Trophoblast cell (in vitro differentiated cells and primary cell): ENCODE measurements around the gene PLCL1.

Experiments
- DNase-seq, 2 donors: peaks; one replicate each; pipeline ENCODE4 v3.0.0-alpha.2; 2016
- H2AFZ ChIP-seq: 2 replicates; pipeline ENCODE4 v1.6.1; 2013; ENCODE audit warnings: low read length, moderate library complexity, mild to moderate bottlenecking; ENCODE audit not compliant: insufficient read depth, poor library complexity
- H2AK5ac ChIP-seq: 2 replicates; pipeline ENCODE4 v1.6.1; 2013; ENCODE audit warnings: mild to moderate bottlenecking, low read length
- H2BK120ac ChIP-seq: 2 replicates; pipeline ENCODE4 v1.6.1; 2013; ENCODE audit warnings: low read length, mild to moderate bottlenecking, moderate library complexity; ENCODE audit not compliant: insufficient read depth, poor library complexity
- H2BK12ac ChIP-seq: 2 replicates; pipeline ENCODE4 v1.6.1; 2013; ENCODE audit warnings: mild to moderate bottlenecking, low read length, moderate library complexity
- H2BK5ac ChIP-seq: 2 replicates; pipeline ENCODE4 v1.6.1; 2013; ENCODE audit warnings: low read length, low read depth, moderate library complexity, mild to moderate bottlenecking; ENCODE audit not compliant: poor library complexity
- H3K14ac ChIP-seq: 2 replicates; pipeline ENCODE4 v1.6.1; 2013; ENCODE audit warnings: mild to moderate bottlenecking, low read length
- H3K18ac ChIP-seq: 2 replicates; pipeline ENCODE4 v1.6.1; 2013; ENCODE audit warnings: mild to moderate bottlenecking, low read length
- H3K23ac ChIP-seq: 2 replicates; pipeline ENCODE4 v1.6.1; 2013; ENCODE audit warnings: low read length
- H3K27ac ChIP-seq: 2 replicates; pipeline ENCODE4 v1.5.1; 2013; ENCODE audit warnings: low read depth, mild to moderate bottlenecking, inconsistent platforms, low read length, moderate library complexity
- H3K27me3 ChIP-seq: 2 replicates; pipeline ENCODE4 v1.6.1; 2013; ENCODE audit warnings: inconsistent platforms, mild to moderate bottlenecking, low read length, moderate library complexity; ENCODE audit not compliant: insufficient read depth
- H3K36me3 ChIP-seq, 2 experiments: 1 replicate in 1 of 2; 2 replicates in 1 of 2; pipeline ENCODE4 v1.6.1; 2013; ENCODE audit warnings: low read length in 2 of 2, mild to moderate bottlenecking in 2 of 2, moderate library complexity in 1 of 2; ENCODE audit not compliant: insufficient read depth in 2 of 2, control insufficient read depth in 1 of 2
- H3K4ac ChIP-seq: 2 replicates; pipeline ENCODE4 v1.6.1; 2013; ENCODE audit warnings: low read depth, mild to moderate bottlenecking, low read length, moderate library complexity
- H3K4me1 ChIP-seq, 2 experiments: 1 replicate in 1 of 2; 2 replicates in 1 of 2; pipeline ENCODE4 v1.6.1; 2013; ENCODE audit warnings: low read length in 2 of 2, mild to moderate bottlenecking in 2 of 2, moderate library complexity in 1 of 2; ENCODE audit not compliant: insufficient read depth in 2 of 2, control insufficient read depth in 1 of 2
- H3K4me2 ChIP-seq: 2 replicates; pipeline ENCODE4 v1.6.1; 2013; ENCODE audit warnings: inconsistent platforms, mild to moderate bottlenecking, low read length, moderate library complexity
- H3K4me3 ChIP-seq: 2 replicates; pipeline ENCODE4 v1.5.1; 2013; ENCODE audit warnings: mild to moderate bottlenecking, low read depth, low read length, inconsistent platforms
- H3K79me1 ChIP-seq: one replicate; pipeline ENCODE4 v1.6.1; 2013; ENCODE audit warnings: low read length
- H3K79me2 ChIP-seq: 2 replicates; pipeline ENCODE4 v1.6.1; 2013; ENCODE audit warnings: low read length, mild to moderate bottlenecking; ENCODE audit not compliant: control insufficient read depth, insufficient read depth, poor library complexity
- H3K9ac ChIP-seq: 2 replicates; pipeline ENCODE4 v1.6.1; 2013; ENCODE audit warnings: mild to moderate bottlenecking, low read length
- H3K9me3 ChIP-seq: 2 replicates; pipeline ENCODE4 v1.6.1; 2013; ENCODE audit warnings: low read depth, mild to moderate bottlenecking, control low read depth, inconsistent platforms, low read length; ENCODE audit not compliant: insufficient read depth
- H4K12ac ChIP-seq: 2 replicates; pipeline ENCODE4 v1.6.1; 2013; ENCODE audit warnings: low read depth, mild to moderate bottlenecking, low read length, moderate library complexity
- H4K8ac ChIP-seq: 2 replicates; pipeline ENCODE4 v1.6.1; 2013; ENCODE audit warnings: low read depth, mild to moderate bottlenecking, low read length, moderate library complexity
- H4K91ac ChIP-seq: one replicate; pipeline ENCODE4 v1.6.1; 2013; ENCODE audit warnings: low read depth, mild to moderate bottlenecking, low read length, moderate library complexity
- WGBS: extraction: QIAGEN DNeasy Blood & Tissue Kit; methylation state at CpG from one replicate; pipeline ENCODE4 v1.1.7; 2013; ENCODE audit warnings: missing lambda C conversion rate; ENCODE audit not compliant: insufficient read length, insufficient coverage; ENCODE audit errors: extremely low coverage; 5-methylcytosine and 5-hydroxymethylcytosine counted together

PLCL1 gene

GRCh38 chr2:197915548-197916265 is 111.3 kb downstream of the PLCL1 start:
- Histone ChIP-seq H2BK5ac (no peak overlapping the region), H3K4ac (no peak overlapping the region), H2AK5ac (no peak overlapping the region), H3K79me2 (no peaks in the 10 kb centered on the region), H3K4me2 (no peak overlapping the region), H3K18ac (no peak overlapping the region), H3K4me3 (no peak overlapping the region), H3K4me1 (no peaks in the 10 kb centered on the region), H3K9me3 (no peaks in the 10 kb centered on the region), H3K23ac (no peak overlapping the region), H3K27me3 (no peaks in the 10 kb centered on the region), H4K91ac (no peak overlapping the region), H2AFZ (no peak overlapping the region), H4K12ac (no peak overlapping the region), H2BK120ac (no peak overlapping the region), H3K14ac (no peak overlapping the region), H3K79me1 (no peaks in the 10 kb centered on the region), H3K27ac (no peak overlapping the region), H2BK12ac (no peak overlapping the region), H4K8ac (no peak overlapping the region), H3K36me3 (no peaks in the 10 kb centered on the region), H3K9ac (no peak overlapping the region)
- peak; percentile 24 to 77 for DNase-seq
- WGBS = no CpG with 5 or more reads among the region's 3 CpGs

GRCh38 chr2:197919487-197919886 is 115.1 kb downstream of the PLCL1 start:
- H3K23ac ChIP-seq = no peak overlapping the region
- no peak overlapping the region for H3K4ac ChIP-seq
- H3K9ac ChIP-seq = no peak overlapping the region
- no peak overlapping the region for H4K8ac ChIP-seq
- no peaks in the 10 kb centered on the region for H3K36me3 ChIP-seq
- H3K4me1 ChIP-seq = no peaks in the 10 kb centered on the region
- H2AK5ac ChIP-seq = no peak overlapping the region
- H2AFZ ChIP-seq = no peak overlapping the region
- no peak overlapping the region for H4K12ac ChIP-seq
- H3K18ac ChIP-seq = no peak overlapping the region
- no peak overlapping the region for H3K14ac ChIP-seq
- H3K9me3 ChIP-seq = no peaks in the 10 kb centered on the region
- no peaks in the 10 kb centered on the region for H3K27me3 ChIP-seq
- no peak overlapping the region for H4K91ac ChIP-seq
- H3K79me1 ChIP-seq = no peaks in the 10 kb centered on the region
- no peak overlapping the region for H3K4me2 ChIP-seq
- no peak overlapping the region for H2BK120ac ChIP-seq
- no peak overlapping the region for H2BK12ac ChIP-seq
- DNase-seq = no peak
- no peak overlapping the region for H2BK5ac ChIP-seq
- no peak overlapping the region for H3K27ac ChIP-seq
- no peak overlapping the region for H3K4me3 ChIP-seq
- no peaks in the 10 kb centered on the region for H3K79me2 ChIP-seq

GRCh38 chr2:197920088-197920487 is 115.7 kb downstream of the PLCL1 start:
- no peak overlapping the region for H2BK12ac ChIP-seq
- no peaks in the 10 kb centered on the region for H3K79me1 ChIP-seq
- DNase-seq = no peak
- no peak overlapping the region for H3K27ac ChIP-seq
- no peaks in the 10 kb centered on the region for H3K4me1 ChIP-seq
- no peak overlapping the region for H4K12ac ChIP-seq
- no peaks in the 10 kb centered on the region for H3K27me3 ChIP-seq
- H4K8ac ChIP-seq = no peak overlapping the region
- no CpG with 5 or more reads among the region's 1 CpG for WGBS
- no peak overlapping the region for H2BK5ac ChIP-seq
- no peaks in the 10 kb centered on the region for H3K79me2 ChIP-seq
- H4K91ac ChIP-seq = no peak overlapping the region
- H2AFZ ChIP-seq = no peak overlapping the region
- no peak overlapping the region for H3K4ac ChIP-seq
- no peaks in the 10 kb centered on the region for H3K9me3 ChIP-seq
- no peak overlapping the region for H3K14ac ChIP-seq
- no peak overlapping the region for H3K4me2 ChIP-seq
- no peak overlapping the region for H3K18ac ChIP-seq
- H2BK120ac ChIP-seq = no peak overlapping the region
- no peak overlapping the region for H3K23ac ChIP-seq
- no peak overlapping the region for H3K9ac ChIP-seq
- no peak overlapping the region for H3K4me3 ChIP-seq
- no peaks in the 10 kb centered on the region for H3K36me3 ChIP-seq
- H2AK5ac ChIP-seq = no peak overlapping the region

- no peak overlapping the region for H3K23ac ChIP-seq
- H3K27ac ChIP-seq = no peak overlapping the region
- WGBS = no CpG with 5 or more reads among the region's 5 CpGs
- H4K8ac ChIP-seq = no peak overlapping the region
- no peaks in the 10 kb centered on the region for H3K4me1 ChIP-seq
- no peak overlapping the region for H3K4me2 ChIP-seq
- no peaks in the 10 kb centered on the region for H3K27me3 ChIP-seq
- no peak overlapping the region for H3K18ac ChIP-seq
- no peak overlapping the region for H3K14ac ChIP-seq
- H3K36me3 ChIP-seq = no peaks in the 10 kb centered on the region
- no peak overlapping the region for H2BK12ac ChIP-seq
- no peak overlapping the region for H3K4me3 ChIP-seq
- no peak overlapping the region for H2BK5ac ChIP-seq
- no peak overlapping the region for H3K4ac ChIP-seq
- DNase-seq = no peak
- no peaks in the 10 kb centered on the region for H3K79me2 ChIP-seq
- no peak overlapping the region for H2AFZ ChIP-seq
- no peak overlapping the region for H4K91ac ChIP-seq
- H3K9me3 ChIP-seq = no peaks in the 10 kb centered on the region
- no peak overlapping the region for H2AK5ac ChIP-seq
- H4K12ac ChIP-seq = no peak overlapping the region
- H3K79me1 ChIP-seq = no peaks in the 10 kb centered on the region
- no peak overlapping the region for H2BK120ac ChIP-seq
- H3K9ac ChIP-seq = no peak overlapping the region
These were observed 116.3 kb downstream of the PLCL1 start for GRCh38 chr2:197920592-197921201.
